Stimulated activated naive CD8-positive, alpha-beta T cell treated with anti-CD3 and anti-CD28 coated beads, Interleukin-15, Interleukin-2, amounts not matched to agents 100 ng/mL and 50 ng/mL, for 24 hours (primary cell): Measurements from ENCODE around the gene SCAF8.
A peak's percentile ranks its signal among the peaks of the same experiment; 100 is the strongest.
"Not testable (repeated sequence)": the region's sequence is repeated elsewhere in the genome, so short reads cannot be mapped to it uniquely, and the experiment has no call there.

Experiments used
- H3K27ac Mint-ChIP-seq: one replicate; pipeline ENCODE4 v1.8.0; 2021; ENCODE audit warnings: mild to moderate bottlenecking, mixed read lengths
- H3K27me3 Mint-ChIP-seq: one replicate; pipeline ENCODE4 v1.8.0; 2021; ENCODE audit warnings: mixed read lengths
- H3K36me3 Mint-ChIP-seq: one replicate; pipeline ENCODE4 v1.8.0; 2021; ENCODE audit warnings: low read depth, mixed read lengths
- H3K4me1 Mint-ChIP-seq: one replicate; pipeline ENCODE4 v1.8.0; 2021; ENCODE audit warnings: low read depth, mixed read lengths
- H3K4me3 Mint-ChIP-seq: one replicate; pipeline ENCODE4 v1.8.0; 2021; ENCODE audit warnings: mild to moderate bottlenecking, mixed read lengths
- H3K9me3 Mint-ChIP-seq: one replicate; pipeline ENCODE4 v1.8.0; 2021; ENCODE audit warnings: mixed read lengths

The SCAF8 gene

DNA sequence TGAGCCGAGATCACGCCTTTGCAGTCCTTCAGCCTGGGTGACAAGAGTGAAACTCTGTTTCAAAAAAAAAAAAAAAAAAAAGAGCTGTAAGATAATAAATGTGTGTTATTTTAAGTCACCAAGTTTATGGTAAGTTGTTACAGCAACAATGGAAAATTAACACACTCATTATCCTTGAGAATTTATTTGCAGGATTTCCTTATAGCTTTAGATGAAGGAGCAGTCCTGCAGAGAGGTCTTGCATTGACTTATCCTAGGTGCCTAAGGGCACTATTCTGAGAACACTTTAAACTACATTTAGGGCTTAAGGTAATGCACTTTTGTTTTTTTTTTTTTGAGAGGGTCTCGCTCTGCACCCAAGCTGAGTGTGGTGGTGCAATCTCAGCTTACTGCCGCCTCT, 13.8 kb upstream of the SCAF8 start:
- Mint-ChIP-seq H3K27me3 (peaks cover 12% of the 10 kb centered on the region), H3K27ac (no peak overlapping the region), H3K36me3 (peaks cover 10% of the 10 kb centered on the region), H3K4me3 (no peak overlapping the region), H3K9me3 (peaks cover 5% of the 10 kb centered on the region), H3K4me1 (peaks cover 4% of the 10 kb centered on the region)

DNA sequence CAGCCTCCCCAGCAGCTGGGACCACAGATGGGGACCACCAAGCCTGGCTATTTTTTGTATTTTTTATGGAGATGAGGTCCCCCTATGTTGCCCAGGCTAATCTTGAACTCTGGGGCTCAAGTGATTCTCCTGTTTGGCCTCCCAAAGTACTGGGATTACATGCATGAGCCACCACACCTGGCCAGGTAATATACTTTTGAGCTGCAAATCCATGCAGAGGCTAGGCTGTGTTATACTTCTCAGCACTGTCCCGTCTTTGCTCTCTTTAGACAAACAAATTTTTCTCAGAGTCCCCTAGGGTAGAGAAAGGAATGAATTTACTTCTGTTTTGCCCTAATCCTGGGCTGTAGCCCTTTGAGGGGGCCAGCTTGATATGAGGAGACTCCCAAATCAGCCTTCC, 13.4 kb upstream of the SCAF8 start:
- H3K9me3 Mint-ChIP-seq, result peaks cover 5% of the 10 kb centered on the region
- H3K36me3 Mint-ChIP-seq, result peaks cover 10% of the 10 kb centered on the region
- no peak overlapping the region for H3K4me3 Mint-ChIP-seq
- no peak overlapping the region for H3K27ac Mint-ChIP-seq
- peaks cover 4% of the 10 kb centered on the region for H3K4me1 Mint-ChIP-seq
- H3K27me3 Mint-ChIP-seq, result peaks cover 12% of the 10 kb centered on the region

DNA sequence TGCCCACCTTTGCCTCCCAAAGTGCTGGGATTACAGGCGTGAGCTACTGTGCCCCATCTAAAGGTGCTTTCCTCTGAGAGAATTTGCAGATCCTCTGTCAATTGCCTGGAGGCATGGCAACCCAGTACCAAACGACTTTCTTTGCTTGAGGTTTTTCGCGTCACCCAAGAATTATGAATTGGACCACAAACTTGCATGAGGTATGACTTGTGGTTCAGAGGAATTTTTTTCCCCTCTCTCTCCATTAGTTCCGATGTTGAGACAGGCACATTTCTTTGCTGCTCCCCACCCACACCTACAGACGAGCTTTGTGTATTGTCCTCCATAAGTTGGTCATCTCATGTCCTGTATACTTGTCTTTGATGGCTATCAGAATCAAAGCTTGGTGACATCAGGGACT, 11.8 kb upstream of the SCAF8 start:
- Mint-ChIP-seq H3K36me3 (peaks cover 10% of the 10 kb centered on the region), H3K4me3 (no peak overlapping the region), H3K4me1 (peaks cover 4% of the 10 kb centered on the region), H3K27me3 (peaks cover 12% of the 10 kb centered on the region), H3K27ac (no peak overlapping the region), H3K9me3 (peaks cover 5% of the 10 kb centered on the region)

DNA sequence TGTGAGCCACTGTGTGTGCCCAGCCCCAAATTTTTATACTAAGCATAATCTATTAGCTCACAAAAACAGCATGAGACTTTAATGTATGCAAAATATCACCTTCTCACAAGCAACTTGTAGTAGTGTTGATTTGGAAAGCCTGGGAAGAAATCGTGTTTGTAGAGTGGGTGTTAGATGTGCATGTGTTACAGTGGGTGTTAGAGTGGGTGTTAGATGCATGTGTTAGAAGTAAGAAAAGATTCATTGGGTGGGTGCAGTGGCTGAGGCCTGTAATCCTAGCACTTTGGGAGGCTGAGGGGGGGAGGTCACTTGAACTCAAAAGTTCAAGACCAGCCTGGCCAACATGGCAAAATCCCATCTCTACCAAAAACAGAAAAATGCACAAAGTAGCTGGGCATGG, 6.3 kb upstream of the SCAF8 start:
- no peak overlapping the region for H3K27ac Mint-ChIP-seq
- H3K36me3 Mint-ChIP-seq, result no peaks in the 10 kb centered on the region
- no peak overlapping the region for H3K4me3 Mint-ChIP-seq
- H3K9me3 Mint-ChIP-seq, result no peaks in the 10 kb centered on the region
- H3K27me3 Mint-ChIP-seq, result peaks cover 7% of the 10 kb centered on the region
- peaks cover 2% of the 10 kb centered on the region for H3K4me1 Mint-ChIP-seq

DNA sequence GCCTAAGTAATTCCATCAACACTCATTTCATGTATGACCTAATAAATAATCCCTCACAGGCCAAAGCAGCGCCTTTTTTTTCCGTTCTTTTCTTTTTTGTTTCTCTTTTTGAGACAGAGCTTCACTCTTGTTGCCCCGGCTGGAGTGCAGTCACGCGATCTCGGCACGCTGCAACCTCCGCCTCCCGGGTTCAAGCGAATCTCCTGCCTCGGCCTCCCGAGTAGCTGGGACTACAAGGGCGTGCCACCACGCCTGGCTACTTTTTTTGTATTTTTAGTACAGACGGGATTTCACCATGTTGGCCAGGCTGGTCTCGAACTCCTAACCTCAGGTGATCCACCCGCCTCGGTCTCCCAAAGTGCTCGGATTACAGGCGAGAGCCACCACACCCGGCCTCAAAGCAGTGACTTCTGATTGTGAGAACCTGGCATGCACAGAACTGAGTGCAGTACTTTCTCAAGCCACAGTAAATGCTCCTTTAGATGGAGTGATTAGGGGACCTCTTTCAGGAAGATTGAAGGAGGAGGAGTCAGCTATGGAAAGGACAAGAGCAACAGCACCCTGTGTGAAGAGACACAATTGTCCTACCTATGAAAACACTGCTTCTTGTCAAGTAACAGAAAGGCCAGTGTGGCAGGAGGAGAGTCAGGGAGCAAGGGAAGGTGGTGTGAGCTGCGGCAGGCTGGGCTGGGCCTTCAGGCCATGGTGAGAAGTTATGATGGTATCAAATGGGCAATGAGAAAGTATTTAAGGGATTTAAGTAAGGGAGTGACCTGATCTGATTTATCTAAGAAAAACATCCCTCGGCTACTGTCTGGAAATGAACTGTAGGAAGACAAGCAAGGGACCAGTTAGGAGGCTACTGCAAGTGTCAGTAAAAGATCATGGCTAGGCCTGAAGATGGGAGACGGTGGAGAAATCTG, 1.7 kb upstream of the SCAF8 start:
- no peaks in the 10 kb centered on the region for H3K9me3 Mint-ChIP-seq

DNA sequence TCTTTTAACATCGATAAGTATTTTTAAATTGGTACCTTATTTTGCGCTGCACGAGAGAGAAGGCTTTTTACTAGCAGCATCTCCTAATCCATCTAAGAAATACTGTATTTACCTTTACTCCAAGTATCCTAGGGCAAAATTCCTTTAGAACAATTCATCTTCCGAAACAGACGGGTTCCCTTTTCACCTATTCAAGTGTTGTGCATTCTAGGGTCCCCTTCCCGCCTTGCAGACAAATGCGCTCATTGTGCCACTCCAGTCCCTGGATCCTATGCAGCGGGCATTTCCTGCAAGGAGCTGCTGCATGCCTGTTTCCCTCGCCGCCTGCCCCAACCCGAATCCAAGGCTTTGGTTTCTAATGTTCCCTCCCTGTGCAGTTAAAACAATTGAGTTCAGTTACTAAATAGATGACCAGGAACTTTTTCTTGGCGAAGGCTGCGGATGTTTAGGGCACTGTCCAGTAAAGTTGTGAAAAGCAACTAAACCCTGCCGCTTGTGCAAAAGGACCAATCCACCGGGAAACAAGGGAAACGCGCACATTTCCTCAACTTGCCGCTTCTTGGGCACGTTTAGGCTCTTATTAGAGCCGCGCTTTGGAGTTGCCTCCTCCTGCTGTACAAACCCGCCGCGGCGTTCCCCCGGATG, 556 bp upstream of the SCAF8 start:
- Mint-ChIP-seq H3K4me3 (peak overlapping the region; percentile 82), H3K27me3 (no peaks in the 10 kb centered on the region), H3K27ac (peak overlapping the region; percentile 86), H3K9me3 (no peaks in the 10 kb centered on the region), H3K36me3 (peaks cover 15% of the 10 kb centered on the region), H3K4me1 (peaks cover 41% of the 10 kb centered on the region)

More for the DNA sequence above, 1.7 kb upstream of the SCAF8 start:
- Mint-ChIP-seq H3K27ac (no peak overlapping the region), H3K4me1 (peaks cover 30% of the 10 kb centered on the region), H3K27me3 (no peaks in the 10 kb centered on the region), H3K4me3 (peak overlapping the region; percentile 53), H3K36me3 (peaks cover 6% of the 10 kb centered on the region)

DNA sequence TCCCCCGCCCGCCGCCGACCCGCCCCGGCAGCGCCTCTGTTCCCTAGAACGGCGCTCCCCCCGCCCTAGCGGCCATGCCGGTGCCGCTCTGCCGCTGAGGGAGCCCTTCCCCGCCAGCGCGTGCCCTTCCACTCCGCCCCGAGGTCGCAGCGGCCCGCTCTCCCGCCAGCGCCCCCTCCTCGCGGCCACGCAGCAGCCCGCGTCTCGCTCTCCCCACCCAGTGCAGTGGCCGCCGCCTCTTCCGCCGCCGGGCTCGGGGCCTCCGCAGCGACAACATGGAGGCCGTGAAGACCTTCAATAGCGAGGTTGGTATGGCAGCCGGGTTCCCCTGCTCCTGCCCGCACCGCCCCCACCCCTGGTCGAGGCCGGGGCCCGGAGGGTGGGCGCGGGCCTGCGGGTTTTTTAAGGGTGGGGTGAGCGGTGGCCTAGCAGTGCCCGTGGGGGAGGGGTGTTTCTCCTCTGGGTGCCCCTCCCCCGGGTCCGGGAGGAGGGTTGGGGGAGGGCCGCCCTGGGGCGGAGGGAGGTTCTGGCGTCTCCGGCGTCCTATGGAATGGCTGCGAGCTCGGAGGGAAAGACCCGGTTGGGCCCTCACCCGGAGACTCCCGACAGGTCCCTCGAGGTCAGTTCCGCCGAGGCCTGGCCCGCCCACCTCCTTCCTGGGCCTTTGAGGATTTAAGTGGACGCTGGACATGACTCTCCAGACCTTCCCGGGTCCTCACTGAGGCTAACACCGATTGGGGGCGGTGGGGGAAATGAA, 588 bp downstream of the SCAF8 start:
- Mint-ChIP-seq H3K9me3 (no peaks in the 10 kb centered on the region), H3K27me3 (no peaks in the 10 kb centered on the region), H3K4me3 (peak overlapping the region; percentile 93), H3K4me1 (peaks cover 53% of the 10 kb centered on the region), H3K27ac (peak overlapping the region; percentile 91), H3K36me3 (peaks cover 18% of the 10 kb centered on the region)

DNA sequence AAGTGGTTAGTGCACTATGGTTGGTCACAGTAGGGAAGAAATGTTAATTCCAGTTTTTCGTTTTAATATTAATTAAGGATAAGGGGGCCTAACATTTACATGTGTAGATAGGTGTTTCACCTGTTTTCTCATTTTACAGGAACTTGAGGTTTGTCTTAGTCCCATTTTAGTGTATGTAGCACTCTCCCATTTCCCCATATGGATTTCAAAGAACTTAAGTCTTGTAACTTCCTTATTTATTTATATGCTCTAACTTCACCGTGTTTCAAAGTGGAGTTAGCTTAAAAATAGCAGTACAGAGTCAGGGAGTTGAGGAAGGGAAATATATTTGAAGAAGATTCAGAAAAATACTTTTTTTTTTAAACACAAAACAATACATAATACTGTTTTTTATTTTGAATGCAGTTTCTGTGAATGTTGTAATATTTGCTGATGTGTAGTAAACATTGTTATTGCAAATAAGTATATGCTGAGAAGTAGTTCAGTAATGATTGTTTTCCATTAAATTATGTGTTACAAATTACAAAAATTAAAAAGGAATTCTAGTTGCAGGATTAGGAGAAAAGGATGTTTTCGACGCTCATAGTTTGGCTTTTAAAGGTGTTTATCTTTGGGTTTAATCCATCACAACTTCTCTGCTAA, 3.5 kb downstream of the SCAF8 start:
- H3K27me3 Mint-ChIP-seq, result no peaks in the 10 kb centered on the region
- no peaks in the 10 kb centered on the region for H3K9me3 Mint-ChIP-seq
- no peak overlapping the region for H3K27ac Mint-ChIP-seq
- peaks cover 78% of the 10 kb centered on the region for H3K4me1 Mint-ChIP-seq
- peak overlapping the region; percentile 18 for H3K4me3 Mint-ChIP-seq
- peaks cover 25% of the 10 kb centered on the region for H3K36me3 Mint-ChIP-seq

DNA sequence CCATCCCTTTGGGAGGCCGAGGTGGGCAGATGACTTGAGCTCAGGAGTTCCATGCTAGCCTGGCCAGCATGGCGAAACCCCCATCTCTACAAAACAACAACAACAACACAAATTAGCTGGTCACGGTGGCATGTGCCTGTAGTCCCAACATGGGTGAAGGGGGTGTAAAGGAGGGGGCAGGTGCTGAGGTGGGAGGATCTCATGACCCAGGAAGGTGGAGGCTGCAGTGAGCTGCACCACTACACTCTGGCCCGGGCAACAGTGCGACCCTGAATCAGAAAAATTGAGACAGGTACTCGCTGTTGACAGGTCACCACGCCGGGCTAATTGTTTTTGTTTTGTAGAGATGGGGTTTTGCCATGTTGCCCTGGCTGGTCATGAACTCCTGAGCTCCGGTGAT, 4.2 kb downstream of the SCAF8 start:
- Mint-ChIP-seq H3K27me3 (no peaks in the 10 kb centered on the region), H3K4me3 (no peak overlapping the region)

DNA sequence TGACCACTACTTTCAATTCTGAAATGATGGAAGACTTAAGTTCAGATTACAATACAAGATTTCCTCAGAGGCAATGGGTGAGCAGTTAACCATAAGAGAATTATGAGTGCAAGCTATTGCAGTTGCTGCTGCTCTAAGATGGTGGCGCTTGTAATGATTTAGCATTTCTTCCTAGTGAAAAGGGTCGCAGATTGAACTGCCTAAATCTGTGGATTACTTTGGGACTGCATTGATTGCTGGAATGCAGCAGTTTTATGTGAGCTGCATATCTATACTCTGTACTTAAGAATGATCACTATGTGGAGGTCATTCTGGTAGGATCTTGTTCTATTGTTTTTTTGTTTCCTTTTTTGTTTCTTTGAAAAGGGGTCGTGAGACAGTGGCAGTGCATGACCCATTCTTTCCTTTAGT, 5.3 kb downstream of the SCAF8 start:
- H3K36me3 Mint-ChIP-seq, result peaks cover 35% of the 10 kb centered on the region
- H3K27me3 Mint-ChIP-seq, result no peaks in the 10 kb centered on the region
- H3K9me3 Mint-ChIP-seq, result no peaks in the 10 kb centered on the region
- peak overlapping the region; percentile 35 for H3K4me3 Mint-ChIP-seq
- H3K4me1 Mint-ChIP-seq, result peaks cover 81% of the 10 kb centered on the region
- H3K27ac Mint-ChIP-seq, result peak overlapping the region; percentile 82

More for the DNA sequence above, 4.2 kb downstream of the SCAF8 start:
- Mint-ChIP-seq H3K4me1 (peaks cover 79% of the 10 kb centered on the region), H3K36me3 (peaks cover 29% of the 10 kb centered on the region), H3K9me3 (no peaks in the 10 kb centered on the region), H3K27ac (no peak overlapping the region)

DNA sequence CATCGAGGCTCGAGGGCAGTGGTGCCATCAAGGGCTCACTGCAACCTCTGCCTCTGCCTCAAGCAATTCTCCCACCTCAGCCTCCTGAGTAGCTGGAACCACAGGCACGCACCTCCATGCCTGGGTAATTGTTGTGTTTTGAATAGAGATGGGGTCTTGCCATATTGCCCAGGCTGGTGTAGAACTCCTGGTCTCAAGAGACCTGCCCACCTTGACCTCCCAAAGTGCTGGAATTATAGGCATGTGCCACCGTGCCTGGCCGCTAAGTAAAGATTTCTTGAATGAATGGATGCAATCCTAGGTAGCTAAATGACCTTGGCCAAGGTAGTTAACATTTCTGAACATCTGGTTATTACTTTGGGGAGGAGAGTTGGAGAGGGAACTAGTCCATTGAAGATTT, 7.4 kb downstream of the SCAF8 start:
- H3K4me3 Mint-ChIP-seq, result no peak overlapping the region
- no peaks in the 10 kb centered on the region for H3K9me3 Mint-ChIP-seq
- peaks cover 38% of the 10 kb centered on the region for H3K36me3 Mint-ChIP-seq
- H3K27ac Mint-ChIP-seq, result no peak overlapping the region
- H3K4me1 Mint-ChIP-seq, result peaks cover 86% of the 10 kb centered on the region
- H3K27me3 Mint-ChIP-seq, result no peaks in the 10 kb centered on the region

DNA sequence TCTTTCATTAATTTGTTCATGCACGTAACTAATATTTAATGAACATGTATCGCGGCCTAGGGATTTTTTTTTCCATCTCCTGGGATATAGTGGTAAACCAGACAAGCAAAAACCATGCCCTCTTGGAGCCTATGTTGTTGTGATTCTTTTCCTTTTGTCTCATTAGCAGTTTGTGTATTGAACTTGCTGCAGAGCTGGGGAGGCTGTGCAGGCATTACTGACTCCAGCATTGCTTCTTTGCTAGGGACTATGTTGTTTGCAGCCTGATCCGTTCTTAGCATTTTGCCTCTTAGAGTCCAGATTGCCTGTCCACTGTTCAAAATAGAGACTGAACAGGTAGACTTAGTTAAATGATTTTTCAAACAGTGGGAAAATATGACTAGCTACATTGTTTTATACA, 9.7 kb downstream of the SCAF8 start:
- H3K36me3 Mint-ChIP-seq, result peaks cover 35% of the 10 kb centered on the region
- H3K4me3 Mint-ChIP-seq, result no peak overlapping the region

DNA sequence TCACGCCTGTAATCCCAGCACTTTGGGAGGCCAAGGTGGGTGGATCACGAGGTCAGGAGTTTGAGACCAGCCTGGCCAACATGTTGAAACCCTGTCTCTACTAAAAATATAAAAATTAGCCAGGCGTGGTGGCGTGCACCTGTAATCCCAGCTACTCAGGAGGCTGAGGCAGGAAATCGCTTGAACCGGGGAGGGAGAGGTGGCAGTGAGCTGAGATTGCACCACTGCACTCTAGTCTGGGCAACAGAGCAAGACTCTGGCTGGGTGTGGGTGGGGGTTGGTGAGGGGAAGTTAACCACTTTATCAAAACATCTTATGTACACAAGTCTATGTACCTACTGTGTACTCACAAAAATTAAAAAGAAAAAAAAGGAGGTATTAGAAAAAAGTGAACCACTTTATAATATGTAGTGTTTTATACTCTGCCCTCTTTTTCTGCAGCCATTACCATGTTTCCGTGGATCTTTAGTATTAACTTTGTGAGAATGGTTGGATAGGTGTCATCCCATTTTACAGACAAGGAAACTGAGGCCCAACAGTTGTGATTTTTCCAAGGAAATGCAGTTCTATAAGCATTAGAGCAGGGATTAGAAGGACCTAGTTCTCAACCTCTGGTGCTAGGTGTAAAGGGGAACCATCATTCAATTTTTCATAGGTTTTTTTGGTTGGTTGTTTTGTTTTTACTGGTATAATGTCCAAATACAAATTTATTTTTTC, 11.0 kb downstream of the SCAF8 start:
- not testable (repeated sequence) for H3K9me3 Mint-ChIP-seq, H3K4me3 Mint-ChIP-seq, H3K27me3 Mint-ChIP-seq, H3K27ac Mint-ChIP-seq
- H3K4me1 Mint-ChIP-seq, result peaks cover 85% of the 10 kb centered on the region
- H3K36me3 Mint-ChIP-seq, result peaks cover 36% of the 10 kb centered on the region

More for the DNA sequence above, 9.7 kb downstream of the SCAF8 start:
- H3K4me1 Mint-ChIP-seq, result peaks cover 86% of the 10 kb centered on the region
- H3K27me3 Mint-ChIP-seq, result no peaks in the 10 kb centered on the region
- no peaks in the 10 kb centered on the region for H3K9me3 Mint-ChIP-seq
- no peak overlapping the region for H3K27ac Mint-ChIP-seq

DNA sequence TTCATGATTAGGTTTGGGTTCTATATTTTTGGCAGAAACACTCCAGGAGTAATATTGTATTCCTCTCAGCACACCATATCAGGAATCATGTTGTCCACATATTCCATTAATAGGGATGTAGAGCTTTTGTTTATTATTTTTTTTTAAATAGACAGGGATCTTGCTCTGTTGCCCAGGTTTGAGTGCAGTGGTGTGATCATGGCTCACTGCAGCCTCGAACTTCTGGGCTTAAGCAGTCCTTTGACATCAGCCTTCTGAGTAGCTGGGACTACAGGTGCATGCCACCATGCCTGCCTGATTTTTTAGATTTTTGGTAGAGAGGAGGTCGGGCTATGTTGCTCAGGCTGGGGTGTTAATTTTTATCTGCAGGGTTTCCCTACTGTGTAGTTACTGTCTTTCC, 12.0 kb downstream of the SCAF8 start:
- Mint-ChIP-seq H3K27me3 (no peaks in the 10 kb centered on the region), H3K36me3 (peaks cover 36% of the 10 kb centered on the region), H3K9me3 (no peaks in the 10 kb centered on the region), H3K4me3 (no peak overlapping the region), H3K4me1 (peaks cover 86% of the 10 kb centered on the region), H3K27ac (no peak overlapping the region)
